ENCODE measurements around the gene CLHC1.
"Not testable (repeated sequence)": the region's sequence is repeated elsewhere in the genome, so short reads cannot be mapped to it uniquely, and the experiment has no call there.

Gene CLHC1

DNA sequence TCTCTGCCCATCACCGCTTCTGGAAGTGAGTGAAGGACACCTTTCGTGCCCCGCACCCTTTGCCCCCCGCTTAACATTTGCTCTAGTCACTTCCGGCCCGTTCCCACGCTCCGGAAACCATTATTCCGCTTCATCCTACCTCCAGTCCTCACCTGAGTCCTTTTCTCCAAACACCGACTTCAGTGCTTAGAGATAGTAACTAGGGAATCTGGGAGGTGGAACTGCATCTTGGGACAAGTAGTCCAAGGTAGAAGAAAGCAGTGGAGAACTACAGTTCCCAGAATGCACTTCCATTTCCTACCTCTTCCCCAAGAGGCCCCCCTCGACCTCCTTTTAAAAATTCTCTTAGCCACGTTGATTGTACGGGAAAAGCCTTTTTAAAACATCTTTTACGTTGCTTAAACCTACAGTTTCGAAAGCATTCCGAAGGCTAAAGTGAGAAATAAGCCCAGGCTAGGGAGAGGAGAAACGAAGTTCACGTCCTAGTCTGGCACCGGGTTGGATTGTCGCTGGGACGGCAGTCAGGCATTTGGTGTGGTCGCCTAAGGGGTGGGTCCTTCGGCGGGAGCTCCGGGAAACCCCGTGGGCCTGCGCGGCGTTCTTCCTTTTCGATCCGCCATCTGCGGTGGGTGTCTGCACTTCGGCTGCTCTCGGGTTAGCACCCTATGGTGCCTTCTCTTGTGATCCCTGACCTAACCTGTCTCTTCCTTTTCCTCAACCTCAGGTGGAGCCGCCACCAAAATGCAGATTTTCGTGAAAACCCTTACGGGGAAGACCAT lies at the start of gene CLHC1, which contains the start of gene RPS27A:
Gene CLHC1, minus strand, starts transcription at position 210 of the 779 bp plus-strand sequence. CDS start 9,882 bp downstream, outside the sequence.
Gene RPS27A, plus strand, starts transcription at position 605 of the 779 bp plus-strand sequence. Its CDS starts 137 bp downstream, at position 742.
- Histone ChIP-seq H4K20me1 (ENCODE audit: insufficient read depth, low read length) (peaks cover 7% of the 10 kb centered on the region; the same call in 1 of the 2 replicates), H3K9me3 (ENCODE audit: insufficient read depth, low read length, severe bottlenecking) (no peaks in the 10 kb centered on the region), H3K36me3 (ENCODE audit: insufficient read depth, low read length) (peaks cover 45% of the 10 kb centered on the region), H3K9ac (ENCODE audit: low read depth, low read length) (peak within 1 kb of the TSS; percentile 89), H3K27me3 (ENCODE audit: insufficient read depth, low read length, poor library complexity) (no peaks in the 10 kb centered on the region), H3K27ac (ENCODE audit: low read length) (peak within 1 kb of the TSS; percentile 99), H3K4me2 (ENCODE audit: insufficient read depth, low read length) (peak within 1 kb of the TSS; percentile 70), H3K79me2 (ENCODE audit: insufficient read depth, low read length) (peaks cover 73% of the 10 kb centered on the region), H3K4me1 (ENCODE audit: insufficient read depth, low read length) (peaks cover 56% of the 10 kb centered on the region), H2AFZ (ENCODE audit: low read depth, low read length) (peak within 1 kb of the TSS; percentile 95), H3K4me3 (ENCODE audit: low read depth in 1 of 2, low read length in 2 of 2) (peak within 1 kb of the TSS; percentile 89 to 91)
- ATAC-seq (ENCODE audit: insufficient read depth, low read depth) (peak; percentile 90), DNase-seq (peak; percentile 93)
- no peak for TF ChIP-seq EZH2 (IDR thresholded peaks at IDR 0.05; ENCODE audit: borderline replicate concordance, low read depth, low read length, severe bottlenecking)
- TF ChIP-seq, protein P1, sequence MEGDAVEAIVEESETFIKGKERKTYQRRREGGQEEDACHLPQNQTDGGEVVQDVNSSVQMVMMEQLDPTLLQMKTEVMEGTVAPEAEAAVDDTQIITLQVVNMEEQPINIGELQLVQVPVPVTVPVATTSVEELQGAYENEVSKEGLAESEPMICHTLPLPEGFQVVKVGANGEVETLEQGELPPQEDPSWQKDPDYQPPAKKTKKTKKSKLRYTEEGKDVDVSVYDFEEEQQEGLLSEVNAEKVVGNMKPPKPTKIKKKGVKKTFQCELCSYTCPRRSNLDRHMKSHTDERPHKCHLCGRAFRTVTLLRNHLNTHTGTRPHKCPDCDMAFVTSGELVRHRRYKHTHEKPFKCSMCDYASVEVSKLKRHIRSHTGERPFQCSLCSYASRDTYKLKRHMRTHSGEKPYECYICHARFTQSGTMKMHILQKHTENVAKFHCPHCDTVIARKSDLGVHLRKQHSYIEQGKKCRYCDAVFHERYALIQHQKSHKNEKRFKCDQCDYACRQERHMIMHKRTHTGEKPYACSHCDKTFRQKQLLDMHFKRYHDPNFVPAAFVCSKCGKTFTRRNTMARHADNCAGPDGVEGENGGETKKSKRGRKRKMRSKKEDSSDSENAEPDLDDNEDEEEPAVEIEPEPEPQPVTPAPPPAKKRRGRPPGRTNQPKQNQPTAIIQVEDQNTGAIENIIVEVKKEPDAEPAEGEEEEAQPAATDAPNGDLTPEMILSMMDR (IDR thresholded peaks at IDR 0.05; ENCODE audit: borderline replicate concordance, extremely low read depth, low read length, poor library complexity, severe bottlenecking), result no peak

DNA sequence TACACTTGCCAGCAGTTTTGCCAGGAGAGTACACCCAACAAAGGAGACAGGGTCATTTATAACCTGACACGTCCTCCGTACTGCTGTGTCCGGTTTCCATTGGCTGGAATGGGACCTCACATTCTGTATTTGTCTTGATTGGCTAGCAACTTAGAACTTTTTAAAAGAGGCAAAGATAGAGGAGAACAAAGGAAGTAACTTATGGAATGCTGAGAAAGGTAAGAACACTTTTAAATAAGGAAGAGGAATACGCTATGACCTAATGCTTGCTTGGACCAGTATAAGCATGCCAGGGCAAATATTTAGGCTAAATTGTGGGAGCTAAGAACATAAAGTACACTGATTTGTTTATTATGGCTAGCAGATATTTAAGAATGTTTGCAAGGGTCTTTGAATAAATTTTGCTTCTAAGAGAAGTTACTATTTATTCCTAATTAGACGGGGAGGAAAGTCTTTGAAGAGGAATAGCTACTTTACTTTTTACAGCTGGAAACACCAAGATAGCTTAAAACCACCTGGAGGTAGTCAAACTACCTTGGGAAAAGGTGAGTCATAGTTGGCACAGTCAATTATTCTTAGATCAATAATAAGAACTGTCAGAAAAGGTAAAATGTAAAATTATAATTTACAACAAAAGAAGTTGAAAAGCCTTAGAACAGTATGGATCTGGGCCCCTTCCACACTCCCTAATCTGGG lies 48.9 kb upstream of the CLHC1 start:
- H3K79me2 ChIP-seq (ENCODE audit: insufficient read depth, low read length), result peaks cover 10% of the 10 kb centered on the region

DNA sequence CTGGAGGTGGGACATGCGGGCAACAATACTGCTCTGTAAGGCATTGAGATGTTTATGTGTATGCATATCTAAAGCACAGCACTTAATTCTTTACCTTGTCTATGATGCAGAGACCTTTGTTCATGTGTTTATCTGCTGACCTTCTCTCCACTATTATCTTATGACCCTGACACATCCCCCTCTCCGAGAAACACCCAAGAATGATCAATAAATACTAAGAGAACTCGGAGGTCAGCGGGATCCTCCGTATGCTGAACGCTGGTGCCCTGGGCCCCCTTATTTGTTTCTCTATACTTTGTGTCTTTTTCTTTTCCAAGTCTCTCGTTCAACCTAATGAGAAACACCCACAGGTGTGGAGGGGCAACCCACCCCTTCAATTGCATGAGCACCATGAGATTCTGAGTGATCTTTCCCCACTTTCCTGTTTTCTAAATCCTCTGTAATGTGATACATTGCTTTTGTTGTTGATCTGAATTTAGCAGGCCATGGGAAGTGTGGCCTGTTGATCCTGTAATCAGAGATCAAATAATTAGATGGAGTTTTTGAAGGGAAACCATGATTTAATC lies 47.8 kb upstream of the CLHC1 start:
- not testable (repeated sequence) for H3K4me3 ChIP-seq (ENCODE audit: low read depth in 1 of 2, low read length in 2 of 2); H4K20me1 ChIP-seq (ENCODE audit: insufficient read depth, low read length); DNase-seq; ATAC-seq (ENCODE audit: insufficient read depth, low read depth); H3K27ac ChIP-seq (ENCODE audit: low read length); H3K4me2 ChIP-seq (ENCODE audit: insufficient read depth, low read length); H3K9ac ChIP-seq (ENCODE audit: low read depth, low read length); H3K27me3 ChIP-seq (ENCODE audit: insufficient read depth, low read length, poor library complexity); H3K36me3 ChIP-seq (ENCODE audit: insufficient read depth, low read length); H2AFZ ChIP-seq (ENCODE audit: low read depth, low read length); H3K9me3 ChIP-seq (ENCODE audit: insufficient read depth, low read length, severe bottlenecking)
- Histone ChIP-seq H3K4me1 (ENCODE audit: insufficient read depth, low read length) (peaks cover 29% of the 10 kb centered on the region), H3K79me2 (ENCODE audit: insufficient read depth, low read length) (peaks cover 10% of the 10 kb centered on the region)

More for the DNA sequence above, 48.9 kb upstream of the CLHC1 start:
- peak overlapping the region; percentile 98; the same call in 1 of the 2 replicates for H2AFZ ChIP-seq (ENCODE audit: low read depth, low read length)
- H3K9ac ChIP-seq (ENCODE audit: low read depth, low read length), result peak overlapping the region; percentile 84; the same call in 1 of the 2 replicates
- DNase-seq; H3K36me3 ChIP-seq (ENCODE audit: insufficient read depth, low read length); H4K20me1 ChIP-seq (ENCODE audit: insufficient read depth, low read length); H3K9me3 ChIP-seq (ENCODE audit: insufficient read depth, low read length, severe bottlenecking); H3K27ac ChIP-seq (ENCODE audit: low read length); H3K27me3 ChIP-seq (ENCODE audit: insufficient read depth, low read length, poor library complexity); ATAC-seq (ENCODE audit: insufficient read depth, low read depth): not testable (repeated sequence)
- H3K4me3 ChIP-seq (ENCODE audit: low read depth in 1 of 2, low read length in 2 of 2), result peak overlapping the region in 1 of 2 experiments; percentile 84; a peak in 1 of 4 replicates
- H3K4me2 ChIP-seq (ENCODE audit: insufficient read depth, low read length), result peak overlapping the region; percentile 71
- peaks cover 29% of the 10 kb centered on the region for H3K4me1 ChIP-seq (ENCODE audit: insufficient read depth, low read length)

DNA sequence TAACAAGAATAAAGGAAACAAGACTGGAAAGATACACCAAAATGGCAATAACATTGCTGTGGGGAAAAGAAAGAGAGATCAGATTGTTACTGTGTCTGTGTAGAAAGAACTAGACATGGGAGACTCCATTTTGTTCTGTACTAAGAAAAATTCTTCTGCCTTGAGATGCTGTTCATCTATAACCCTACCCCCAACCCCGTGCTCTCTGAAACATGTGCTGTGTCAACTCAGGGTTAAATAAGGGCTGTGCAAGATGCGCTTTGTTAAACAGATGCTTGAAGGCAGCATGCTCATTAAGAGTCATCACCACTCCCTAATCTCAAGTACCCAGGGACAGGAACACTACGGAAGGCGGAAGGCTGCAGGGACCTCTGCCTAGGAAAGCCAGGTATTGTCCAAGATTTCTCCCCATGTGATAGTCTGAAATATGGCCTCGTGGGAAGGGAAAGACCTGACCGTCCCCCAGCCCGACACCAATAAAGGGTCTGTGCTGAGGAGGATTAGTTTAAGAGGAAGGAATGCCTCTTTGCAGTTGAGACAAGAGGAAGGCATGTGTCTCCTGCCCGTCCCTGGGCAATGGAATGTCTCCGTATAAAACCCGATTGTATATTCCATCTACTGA lies 47.2 kb upstream of the CLHC1 start:
- not testable (repeated sequence) for H3K27me3 ChIP-seq (ENCODE audit: insufficient read depth, low read length, poor library complexity); H3K4me2 ChIP-seq (ENCODE audit: insufficient read depth, low read length); H2AFZ ChIP-seq (ENCODE audit: low read depth, low read length); H4K20me1 ChIP-seq (ENCODE audit: insufficient read depth, low read length); H3K36me3 ChIP-seq (ENCODE audit: insufficient read depth, low read length); H3K9ac ChIP-seq (ENCODE audit: low read depth, low read length); H3K4me3 ChIP-seq (ENCODE audit: low read depth in 1 of 2, low read length in 2 of 2); H3K27ac ChIP-seq (ENCODE audit: low read length); ATAC-seq (ENCODE audit: insufficient read depth, low read depth); DNase-seq; H3K9me3 ChIP-seq (ENCODE audit: insufficient read depth, low read length, severe bottlenecking)
- Histone ChIP-seq H3K4me1 (ENCODE audit: insufficient read depth, low read length) (peaks cover 29% of the 10 kb centered on the region), H3K79me2 (ENCODE audit: insufficient read depth, low read length) (peaks cover 10% of the 10 kb centered on the region)

Data from DND-41 (cell line).